Measurements from ENCODE around the gene CD48.
A peak's percentile ranks its signal among the peaks of the same experiment; 100 is the strongest.
"Not testable (repeated sequence)": the region's sequence is repeated elsewhere in the genome, so short reads cannot be mapped to it uniquely, and the experiment has no call there.

The CD48 gene

DNA sequence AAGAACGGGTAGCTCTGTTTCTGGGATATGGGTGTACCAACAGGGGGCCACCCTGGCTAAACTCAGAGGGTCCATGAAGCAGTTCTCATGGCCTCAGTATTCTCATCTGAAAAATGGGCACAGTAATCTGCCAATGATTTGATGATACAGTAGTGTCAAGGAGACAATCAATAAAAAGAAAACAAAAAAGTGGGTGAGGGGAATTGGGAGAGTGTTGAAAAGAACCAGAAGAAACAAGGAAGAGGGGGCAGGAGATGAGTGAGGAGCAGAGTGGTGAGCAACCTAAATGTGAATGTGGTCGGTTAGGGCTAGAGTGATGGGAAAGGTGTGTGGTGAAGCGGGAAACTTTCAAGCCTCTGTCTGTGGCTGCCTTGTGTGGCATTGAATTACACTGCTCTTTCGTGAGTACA, 29.5 kb upstream of the CD48 start:
- DNase-seq = no peak

GRCh38 chr1:160740133-160740688, 28.6 kb upstream of the CD48 start:
- DNase-seq = no peak

GRCh38 chr1:160739098-160739511, 27.5 kb upstream of the CD48 start, which contains the start of gene SLAMF7:
TSS of gene SLAMF7 (plus strand) at chr1:160739247. CDS start at chr1:160739302, 55 bp downstream.
- no peak for DNase-seq

- DNase-seq = no peak
These were observed 26.6 kb upstream of the CD48 start for GRCh38 chr1:160738271-160738670.

DNA sequence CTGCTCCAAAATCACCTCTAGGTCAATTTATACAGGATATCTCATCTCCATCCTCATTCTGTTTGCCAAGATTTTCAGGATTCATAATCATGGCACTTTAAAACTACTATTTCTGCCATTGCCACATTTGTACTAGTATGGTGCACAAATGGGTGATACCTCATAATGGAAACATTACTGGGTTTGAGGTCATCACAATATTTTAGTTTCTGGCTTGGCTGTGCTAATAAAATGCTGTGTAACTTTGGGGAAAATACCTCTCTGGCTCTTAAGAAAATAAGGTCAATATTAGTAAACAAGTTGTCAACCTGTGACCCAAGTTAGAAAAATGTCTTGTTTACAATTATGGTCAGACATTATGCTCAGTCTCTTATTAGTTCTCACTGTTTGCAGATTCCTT, 22.7 kb upstream of the CD48 start:
- no peak for DNase-seq

DNA sequence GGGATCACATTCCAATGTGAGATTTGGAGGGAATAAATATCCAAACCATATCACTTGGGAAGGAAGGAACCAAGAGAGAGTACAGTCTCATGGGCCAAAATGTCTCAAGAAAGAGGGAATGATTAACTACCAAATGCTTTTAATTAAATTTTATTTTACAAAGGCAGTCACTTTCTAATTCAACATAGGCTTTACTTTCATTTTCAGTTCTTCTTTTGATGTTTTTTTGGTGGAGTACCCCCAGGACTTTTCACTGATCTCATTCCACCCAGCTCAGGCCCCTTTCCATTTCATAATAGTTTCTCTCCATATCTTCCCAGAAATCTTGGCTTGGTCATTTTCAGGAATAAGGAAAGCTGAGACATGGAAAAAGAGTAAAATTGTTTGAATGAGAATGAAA, 22.3 kb upstream of the CD48 start:
- DNase-seq = no peak

GRCh38 chr1:160731990-160732389, 20.4 kb upstream of the CD48 start:
- DNase-seq = no peak

GRCh38 chr1:160731564-160731963, 19.9 kb upstream of the CD48 start:
- not testable (repeated sequence) for DNase-seq

- no peak for DNase-seq
These were observed 15.7 kb upstream of the CD48 start for GRCh38 chr1:160727316-160727640.

GRCh38 chr1:160726498-160727315, 15.1 kb upstream of the CD48 start:
- peak; percentile 24 for DNase-seq

- DNase-seq = no peak
These were observed 14.5 kb upstream of the CD48 start for GRCh38 chr1:160726114-160726497.

DNA sequence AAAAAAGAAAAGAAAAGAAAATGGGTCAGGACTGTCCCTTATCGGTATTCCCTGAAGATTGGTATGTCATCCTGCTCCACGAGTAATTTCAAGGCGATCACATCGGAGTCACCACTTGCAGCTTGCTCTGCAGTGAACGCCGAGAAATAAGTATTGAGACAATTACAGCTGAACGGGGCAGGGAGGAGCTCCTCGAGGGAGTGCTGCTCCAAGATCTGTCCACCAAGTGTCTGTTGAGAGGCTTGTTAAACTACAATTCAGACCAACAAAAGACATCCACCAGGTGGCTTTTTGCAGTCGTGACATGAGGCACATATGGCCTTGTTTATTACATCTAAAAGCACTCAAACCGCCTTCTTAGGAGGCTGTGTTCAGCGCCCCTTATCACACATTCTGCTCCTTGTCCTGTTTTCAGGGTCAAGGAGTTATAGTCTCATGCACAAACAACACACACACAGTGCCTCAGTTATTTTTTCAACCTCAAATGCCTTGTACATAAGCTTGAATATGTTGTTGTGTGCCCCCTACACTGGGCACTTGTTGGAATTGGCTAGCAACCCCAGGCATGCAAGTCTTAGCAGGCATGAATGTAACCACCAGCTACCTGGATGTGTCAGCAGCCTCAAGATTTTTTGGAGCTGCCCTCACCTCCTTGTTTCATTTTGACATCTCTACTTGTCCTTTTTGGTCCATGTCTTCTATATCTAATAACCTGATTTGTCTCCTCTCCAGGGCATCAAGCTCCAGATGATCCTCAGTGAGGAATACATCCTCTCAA, 13.0 kb upstream of the CD48 start:
- DNase-seq = no peak

DNA sequence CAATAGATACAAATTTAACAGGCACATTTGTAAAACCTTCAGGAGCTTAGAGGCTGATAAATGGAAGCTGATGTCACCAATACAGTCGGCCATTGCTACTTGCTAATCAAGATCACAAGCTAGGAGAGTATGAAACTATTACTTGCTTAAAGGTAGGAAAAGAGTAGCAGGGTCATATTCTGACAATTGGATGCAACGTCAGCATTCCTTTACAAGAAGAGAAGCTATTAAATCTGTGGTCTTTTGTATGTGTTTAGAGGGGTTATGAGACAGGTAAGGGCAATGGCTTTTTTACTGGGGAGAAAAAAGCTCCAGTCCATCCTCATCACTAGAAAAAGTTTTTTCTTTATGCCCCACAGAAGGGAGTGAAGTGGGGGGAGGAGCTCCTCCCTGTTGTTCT, 11.7 kb upstream of the CD48 start:
- DNase-seq = no peak

- no peak for DNase-seq
These were observed 11.1 kb upstream of the CD48 start for GRCh38 chr1:160722726-160723125.

GRCh38 chr1:160721473-160721872, 9.9 kb upstream of the CD48 start:
- no peak for DNase-seq

- no peak for DNase-seq
These were observed 8.9 kb upstream of the CD48 start for GRCh38 chr1:160720356-160721085.

GRCh38 chr1:160718210-160718609, 6.6 kb upstream of the CD48 start:
- DNase-seq = no peak

DNA sequence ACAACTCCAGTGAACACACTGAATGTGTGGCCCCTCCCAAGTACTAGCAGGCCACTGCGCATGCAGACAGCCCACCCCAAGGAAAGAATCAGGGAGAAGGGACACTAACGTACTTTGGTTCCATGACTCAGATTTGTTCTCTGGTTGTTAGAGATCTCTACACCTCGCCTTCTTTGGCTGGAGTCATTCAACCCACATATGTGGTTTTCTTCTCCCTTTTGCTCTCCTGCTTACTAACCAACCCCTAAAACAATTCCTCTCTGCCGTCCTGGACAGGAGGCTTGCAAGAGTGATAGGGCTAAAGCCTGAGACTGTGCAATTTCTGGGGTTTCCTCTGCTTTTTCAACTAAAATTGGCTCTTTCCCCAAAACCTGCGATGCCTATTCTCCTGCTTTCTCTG, 5.7 kb upstream of the CD48 start:
- no peak for DNase-seq

DNA sequence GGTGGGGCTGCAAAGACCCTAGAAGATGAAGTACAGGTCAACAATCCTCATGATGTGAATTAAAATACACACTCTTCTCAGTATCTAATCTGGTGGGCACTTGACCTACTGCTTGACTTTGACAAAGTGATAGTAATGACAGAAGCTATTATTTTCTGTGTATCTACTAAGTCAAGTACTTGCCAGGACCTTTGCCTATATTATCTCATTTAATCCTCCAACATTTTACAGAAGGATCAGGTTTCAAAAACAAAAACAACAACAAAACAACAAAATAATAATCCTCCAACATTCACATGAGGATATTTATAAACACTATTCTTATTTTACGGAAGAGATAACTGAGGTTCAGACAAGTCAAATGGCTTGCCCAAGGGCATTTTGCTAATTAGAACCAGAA, 4.4 kb upstream of the CD48 start:
- DNase-seq = no peak

- not testable (repeated sequence) for DNase-seq
These were observed 2.5 kb upstream of the CD48 start for GRCh38 chr1:160714034-160714648.

DNA sequence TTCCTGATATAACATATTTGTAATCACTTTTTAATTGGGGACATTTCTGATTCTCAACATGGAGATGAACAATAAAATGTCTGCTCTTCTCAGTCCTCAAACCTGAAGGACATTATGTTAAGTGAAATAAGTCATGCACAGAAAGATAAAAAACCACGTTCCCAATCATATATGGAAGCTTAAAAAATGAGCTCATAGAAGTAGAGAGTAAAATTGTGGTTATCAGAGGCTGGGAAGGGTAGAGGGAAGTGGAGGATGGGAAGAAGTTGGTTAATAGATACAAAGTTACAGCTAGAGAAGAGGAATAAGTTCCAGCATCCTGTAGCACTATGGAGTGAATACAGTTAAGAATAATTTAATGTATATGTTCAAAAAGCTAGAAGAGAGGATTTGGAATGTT, 1.5 kb upstream of the CD48 start:
- no peak for DNase-seq

- DNase-seq = not testable (repeated sequence)
These were observed 981 bp upstream of the CD48 start for GRCh38 chr1:160712525-160713080.

DNA sequence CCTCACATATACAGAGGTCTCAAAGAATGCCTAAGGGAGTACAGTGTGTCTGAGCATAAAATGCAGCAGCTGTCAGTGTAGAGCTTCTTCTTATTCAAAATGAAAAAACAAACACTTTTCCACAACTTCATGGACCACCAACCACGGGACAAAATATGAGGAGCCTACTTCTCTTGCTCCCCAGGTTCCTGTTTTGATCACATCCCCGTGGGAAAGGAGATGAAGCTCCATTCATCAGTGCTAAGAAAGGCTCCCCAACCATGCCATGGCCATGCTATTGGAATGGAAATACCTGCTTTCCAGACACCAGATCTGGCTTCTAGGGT, 383 bp downstream of the CD48 start:
- DNase-seq = no peak
